Activated naive CD4-positive, alpha-beta T cell treated with anti-CD3 and anti-CD28 coated beads for 36 hours (primary cell): ENCODE results near the gene TRIM25. TPM values are rescaled to one million over a fixed set of nuclear protein-coding genes. Genes with fewer than 3 reads are reported as not detected.
A peak's percentile ranks its signal among the peaks of the same experiment; 100 is the strongest.

Experiments used
- CTCF ChIA-PET: fragments of 350-600 bp; sonication (Branson Sonifier 250); formaldehyde crosslinking; loops from one replicate; lab custom pipeline; 2021; ENCODE audit warnings: antibody characterized with exemption; lab: Charles Lee
- DNase-seq: peaks from one replicate; pipeline ENCODE4 v3.0.0-alpha.2; 2020
- H3K27ac Mint-ChIP-seq: one replicate; pipeline ENCODE4 v1.8.0; 2021; ENCODE audit warnings: mild to moderate bottlenecking, mixed read lengths
- H3K27me3 Mint-ChIP-seq: one replicate; pipeline ENCODE4 v1.8.0; 2021; ENCODE audit warnings: low read depth, mixed read lengths
- H3K36me3 Mint-ChIP-seq: one replicate; pipeline ENCODE4 v1.8.0; 2021; ENCODE audit warnings: low read depth, mixed read lengths
- H3K4me1 Mint-ChIP-seq: one replicate; pipeline ENCODE4 v1.8.0; 2021; ENCODE audit warnings: low read depth, mixed read lengths
- H3K4me3 Mint-ChIP-seq: one replicate; pipeline ENCODE4 v1.8.0; 2021; ENCODE audit warnings: mild to moderate bottlenecking, moderate library complexity, mixed read lengths
- H3K9me3 Mint-ChIP-seq: one replicate; pipeline ENCODE4 v1.8.0; 2021; ENCODE audit warnings: mixed read lengths
- intact Hi-C: fragments of 100-400 bp; cut with micrococcal nuclease; formaldehyde crosslinking; loops from one replicate; pipeline ENCODE4 v1.15.1; 2023
- total RNA-seq, 2 experiments: library from RNA; stranded (reverse); gene quantifications; one replicate each; pipeline ENCODE4 v1.2.3, GENCODE V29; 2021

Gene TRIM25
- total RNA-seq, 2 experiments from 2014 or later = 157 to 161 TPM

DNA sequence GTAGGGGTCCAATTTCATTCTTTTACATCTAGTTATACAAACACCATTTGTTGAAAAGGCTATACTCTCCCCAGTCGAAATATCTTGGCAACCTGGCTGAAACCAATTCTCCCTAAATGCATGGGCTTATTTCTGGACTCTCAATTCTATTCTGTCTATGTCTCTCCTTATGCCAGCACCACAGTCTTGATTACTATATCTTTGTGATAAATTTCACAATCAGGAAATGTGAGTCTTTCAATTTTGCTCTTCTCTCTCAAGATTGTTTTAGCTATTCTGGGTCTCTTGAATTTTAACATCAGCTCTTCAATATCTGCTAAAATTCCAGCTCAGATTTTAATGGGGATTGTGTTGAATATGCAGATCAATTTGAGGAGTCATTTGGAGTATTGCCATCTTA, 5.9 kb upstream of the TRIM25 start:
- intact Hi-C loops = no loop called here
- H3K9me3 Mint-ChIP-seq = peaks cover 4% of the 10 kb centered on the region
- H3K36me3 Mint-ChIP-seq = peaks cover 4% of the 10 kb centered on the region
- H3K4me1 Mint-ChIP-seq = peaks cover 36% of the 10 kb centered on the region
- peak overlapping the region; percentile 13 for H3K27ac Mint-ChIP-seq
- CTCF ChIA-PET = interaction anchor here (1.0 to 1.2 kb wide), 2 partner anchors 41 to 47 kb away, joined by 4 read pairs; partner anchors contain the start of gene COIL
- no peak overlapping the region for H3K4me3 Mint-ChIP-seq
- no peak for DNase-seq
- H3K27me3 Mint-ChIP-seq = no peaks in the 10 kb centered on the region

DNA sequence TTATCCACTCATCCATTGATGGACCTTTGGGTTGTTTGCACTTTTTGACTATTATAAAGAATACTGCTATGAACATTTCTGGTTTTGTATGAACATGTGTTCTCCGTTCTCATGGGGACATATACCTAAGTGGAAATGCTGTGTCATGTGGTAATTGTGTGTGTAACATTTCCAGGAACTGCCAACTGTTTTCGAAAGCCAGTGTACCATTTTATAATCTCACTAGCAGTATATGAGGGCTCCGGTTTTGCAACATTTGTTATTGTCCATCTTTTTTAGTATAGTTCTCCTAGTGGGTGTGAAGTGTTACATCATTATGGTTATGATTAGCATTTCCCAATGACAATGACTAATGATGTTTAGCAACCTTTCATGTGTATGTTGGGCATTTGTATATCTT, 5.1 kb upstream of the TRIM25 start:
- H3K27ac Mint-ChIP-seq = peak overlapping the region; percentile 13
- H3K27me3 Mint-ChIP-seq = no peaks in the 10 kb centered on the region
- H3K4me3 Mint-ChIP-seq = no peak overlapping the region
- H3K36me3 Mint-ChIP-seq = peaks cover 4% of the 10 kb centered on the region
- CTCF ChIA-PET = interaction anchor here (1.2 kb wide), 1 partner anchor 42 kb away, joined by 4 read pairs; the partner anchor contains the start of gene COIL
- H3K9me3 Mint-ChIP-seq = peaks cover 4% of the 10 kb centered on the region
- H3K4me1 Mint-ChIP-seq = peaks cover 36% of the 10 kb centered on the region
- no peak for DNase-seq
- intact Hi-C loops = no loop called here

DNA sequence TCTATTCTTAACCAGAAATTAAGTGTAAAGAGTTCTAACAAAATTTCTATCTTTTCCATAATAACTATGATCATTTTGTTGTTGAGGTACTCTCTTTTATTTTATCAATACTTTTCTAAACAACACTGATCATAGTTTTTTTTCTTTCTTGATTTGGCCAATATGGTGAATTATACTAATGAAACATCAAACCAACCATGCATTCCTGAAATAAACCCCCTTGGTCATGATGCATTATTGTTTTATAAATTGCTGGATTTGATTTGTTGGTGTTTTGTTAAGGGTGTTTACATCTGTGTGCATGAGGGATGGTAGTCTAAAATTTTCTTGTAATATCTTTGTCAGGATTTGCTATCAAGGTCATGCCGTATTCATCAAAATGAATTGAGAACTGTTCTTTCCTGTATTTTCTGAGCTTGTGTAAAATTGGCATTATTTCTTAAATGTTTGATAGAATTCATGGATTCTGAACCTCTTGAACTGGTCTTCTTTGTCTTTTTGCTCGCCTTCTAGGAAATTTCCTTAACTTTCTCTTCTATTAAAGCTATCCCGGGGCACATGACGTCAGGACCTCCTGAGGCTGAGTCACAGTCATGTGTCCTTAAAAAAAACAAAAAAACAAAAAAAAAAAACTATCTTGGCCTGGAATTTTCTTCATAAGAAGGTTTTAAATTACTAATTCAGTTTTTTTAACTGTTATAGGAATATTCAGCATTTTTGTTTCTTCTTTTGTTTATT, 3.9 kb upstream of the TRIM25 start:
- intact Hi-C loops = no loop called here
- Mint-ChIP-seq H3K27ac (peak overlapping the region; percentile 98), H3K36me3 (peaks cover 11% of the 10 kb centered on the region), H3K4me3 (no peak overlapping the region), H3K4me1 (peaks cover 36% of the 10 kb centered on the region), H3K9me3 (peaks cover 4% of the 10 kb centered on the region), H3K27me3 (no peaks in the 10 kb centered on the region)
- no peak for DNase-seq
- CTCF ChIA-PET = no interaction called here

DNA sequence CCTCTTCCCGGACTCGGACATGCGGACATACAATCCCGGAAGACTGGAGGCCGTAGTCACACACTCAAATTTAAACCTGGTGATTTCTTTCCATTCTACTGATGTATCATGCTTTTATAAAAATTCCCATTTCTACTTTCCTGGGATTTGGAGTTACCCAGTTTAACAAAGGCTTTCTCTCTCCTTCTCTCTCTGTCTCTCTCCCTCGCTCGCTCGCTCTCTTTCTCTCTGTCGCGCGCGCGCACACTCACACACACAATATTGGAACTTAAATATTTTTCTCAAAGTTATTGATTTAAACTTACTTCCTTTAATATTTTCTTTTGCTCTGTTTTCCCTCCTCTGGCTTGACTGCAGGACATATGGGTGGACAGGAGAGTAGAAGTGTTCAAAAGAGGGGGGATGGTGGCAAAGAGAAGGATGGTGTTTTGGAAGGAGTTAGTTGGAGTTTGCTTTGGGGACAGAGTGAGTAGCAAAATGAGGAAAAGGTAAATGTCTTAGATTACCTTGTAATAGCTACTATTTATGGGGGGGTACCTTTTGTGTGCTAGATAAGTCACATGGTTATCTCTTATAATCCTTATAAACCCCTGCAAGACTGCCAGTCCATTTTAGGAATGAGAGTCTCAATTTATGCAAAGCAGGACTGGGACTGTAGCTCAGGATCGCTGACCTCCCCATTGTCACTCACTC, 878 bp upstream of the TRIM25 start:
- CTCF ChIA-PET = no interaction called here
- DNase-seq = peak; percentile 25
- peak overlapping the region; percentile 98 for H3K27ac Mint-ChIP-seq
- peaks cover 53% of the 10 kb centered on the region for H3K4me1 Mint-ChIP-seq
- peaks cover 35% of the 10 kb centered on the region for H3K36me3 Mint-ChIP-seq
- no peaks in the 10 kb centered on the region for H3K27me3 Mint-ChIP-seq
- H3K4me3 Mint-ChIP-seq = peak overlapping the region; percentile 83
- intact Hi-C loops = loop anchor here (1.0 to 5.0 kb wide), 4 partner anchors 26 to 81 kb away; partner anchors contain the start of genes C17orf67, COIL and SCPEP1
- peaks cover 4% of the 10 kb centered on the region for H3K9me3 Mint-ChIP-seq

DNA sequence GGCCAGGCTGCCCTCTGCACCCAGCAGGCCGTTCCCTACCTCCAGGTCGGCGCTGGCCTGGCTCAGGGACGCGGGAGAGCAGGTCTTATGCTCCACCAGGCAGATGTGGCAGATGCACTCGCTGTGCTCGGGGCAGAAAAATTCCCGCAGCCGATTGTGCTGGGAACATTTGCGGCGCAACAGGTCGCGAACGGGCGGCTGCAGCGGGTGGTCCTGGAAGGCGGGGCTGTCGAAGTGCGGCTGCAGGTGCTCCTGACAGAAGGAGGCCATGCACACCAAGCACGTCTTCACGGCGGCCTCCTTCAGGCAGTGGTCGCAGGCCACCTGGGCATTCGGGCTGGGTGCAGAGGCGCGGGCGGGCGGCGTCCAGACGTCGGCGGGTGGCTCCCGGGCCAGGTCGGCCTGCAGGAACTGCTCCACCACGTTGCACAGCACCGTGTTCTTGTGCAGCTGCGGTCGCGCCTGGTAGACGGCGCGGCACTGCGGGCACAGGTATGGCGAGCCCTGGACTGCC, 439 bp downstream of the TRIM25 start:
- intact Hi-C loops = loop anchor here (2.0 to 5.0 kb wide), 2 partner anchors 21 to 64 kb away; partner anchors contain the start of gene SCPEP1
- H3K4me1 Mint-ChIP-seq = peaks cover 52% of the 10 kb centered on the region
- H3K27me3 Mint-ChIP-seq = no peaks in the 10 kb centered on the region
- peak; percentile 23 for DNase-seq
- peaks cover 4% of the 10 kb centered on the region for H3K9me3 Mint-ChIP-seq
- peak overlapping the region; percentile 98 for H3K27ac Mint-ChIP-seq
- H3K4me3 Mint-ChIP-seq = peak overlapping the region; percentile 83
- H3K36me3 Mint-ChIP-seq = peaks cover 45% of the 10 kb centered on the region
- CTCF ChIA-PET = interaction anchor here (1.1 to 1.8 kb wide), 2 partner anchors 24 to 26 kb away, joined by 3 to 7 read pairs; no protein-coding TSS in a partner anchor

DNA sequence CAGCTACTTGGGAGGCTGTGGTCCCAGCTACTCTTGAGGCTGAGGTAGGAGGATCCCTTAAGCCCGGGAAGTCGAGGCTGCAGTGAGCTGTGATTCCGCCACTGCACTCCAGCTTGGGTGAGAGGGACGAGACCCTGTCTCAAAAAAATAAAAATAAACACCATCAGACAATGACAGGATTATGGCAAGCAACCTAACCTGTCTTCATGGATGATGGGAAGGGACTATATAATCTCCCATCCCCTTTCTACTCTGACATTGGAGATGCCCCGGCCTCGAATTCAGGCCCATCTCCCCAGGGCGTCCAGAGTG, 893 bp downstream of the TRIM25 start:
- intact Hi-C loops = loop anchor here (2.0 to 5.0 kb wide), 2 partner anchors 20 to 64 kb away; partner anchors contain the start of gene SCPEP1
- H3K27me3 Mint-ChIP-seq = no peaks in the 10 kb centered on the region
- peaks cover 4% of the 10 kb centered on the region for H3K9me3 Mint-ChIP-seq
- CTCF ChIA-PET = interaction anchor here (1.8 kb wide), 1 partner anchor 26 kb away, joined by 7 read pairs; no protein-coding TSS in a partner anchor
- H3K36me3 Mint-ChIP-seq = peaks cover 49% of the 10 kb centered on the region
- no peak for DNase-seq
- peak overlapping the region; percentile 83 for H3K4me3 Mint-ChIP-seq
- peaks cover 55% of the 10 kb centered on the region for H3K4me1 Mint-ChIP-seq
- peak overlapping the region; percentile 98 for H3K27ac Mint-ChIP-seq

DNA sequence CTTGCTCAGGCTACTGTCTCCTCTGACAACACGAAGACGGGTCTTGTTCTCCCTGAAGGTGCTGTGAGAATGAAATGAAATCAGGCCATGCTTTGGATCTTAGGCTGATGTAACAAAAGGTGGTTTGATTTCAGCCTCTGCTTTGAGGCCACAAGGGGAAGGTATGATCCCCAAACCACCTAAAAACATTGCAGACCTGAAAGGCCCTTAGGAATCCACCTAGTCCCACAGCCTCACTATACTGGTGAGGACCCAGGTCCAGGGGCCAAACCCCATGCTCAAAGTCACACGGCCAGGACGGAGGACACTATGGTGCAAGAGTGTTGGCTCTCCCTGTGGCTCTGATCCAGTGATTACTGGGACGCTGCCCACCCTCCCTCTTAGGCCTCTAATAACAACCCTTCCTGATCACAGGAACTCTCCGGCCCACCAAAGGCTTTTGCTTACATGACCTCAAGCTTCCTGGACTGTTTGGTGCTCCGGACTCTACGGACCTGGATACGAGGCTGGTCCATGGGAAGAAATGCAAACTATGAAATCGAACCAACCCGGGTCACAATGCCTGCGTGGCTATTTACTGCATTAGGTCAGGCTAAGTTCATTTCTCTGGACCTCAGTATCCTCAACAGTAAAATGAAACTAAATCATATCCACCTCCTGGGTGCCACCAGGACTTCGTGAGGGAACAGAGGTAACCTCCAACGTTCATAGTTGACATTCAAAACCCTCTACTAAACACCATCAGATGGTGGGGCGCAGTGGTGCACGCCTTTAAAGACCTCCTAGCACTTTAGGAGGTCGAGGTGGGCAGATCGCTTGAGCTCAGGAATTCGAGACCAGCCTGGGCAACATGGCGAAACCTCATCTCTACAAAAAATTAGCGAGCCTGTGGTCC, 1.5 kb downstream of the TRIM25 start:
- intact Hi-C loops = loop anchor here (2.0 to 5.0 kb wide), 2 partner anchors 20 to 65 kb away; partner anchors contain the start of gene SCPEP1
- H3K9me3 Mint-ChIP-seq = no peaks in the 10 kb centered on the region
- DNase-seq = no peak
- CTCF ChIA-PET = interaction anchor here (1.3 to 1.8 kb wide), 4 partner anchors 15 to 94 kb away, joined by 5 to 13 read pairs (median 8); no protein-coding TSS in a partner anchor
- peaks cover 54% of the 10 kb centered on the region for H3K4me1 Mint-ChIP-seq
- H3K36me3 Mint-ChIP-seq = peaks cover 49% of the 10 kb centered on the region
- H3K27me3 Mint-ChIP-seq = no peaks in the 10 kb centered on the region
- H3K4me3 Mint-ChIP-seq = peak overlapping the region; percentile 83
- H3K27ac Mint-ChIP-seq = peak overlapping the region; percentile 98

DNA sequence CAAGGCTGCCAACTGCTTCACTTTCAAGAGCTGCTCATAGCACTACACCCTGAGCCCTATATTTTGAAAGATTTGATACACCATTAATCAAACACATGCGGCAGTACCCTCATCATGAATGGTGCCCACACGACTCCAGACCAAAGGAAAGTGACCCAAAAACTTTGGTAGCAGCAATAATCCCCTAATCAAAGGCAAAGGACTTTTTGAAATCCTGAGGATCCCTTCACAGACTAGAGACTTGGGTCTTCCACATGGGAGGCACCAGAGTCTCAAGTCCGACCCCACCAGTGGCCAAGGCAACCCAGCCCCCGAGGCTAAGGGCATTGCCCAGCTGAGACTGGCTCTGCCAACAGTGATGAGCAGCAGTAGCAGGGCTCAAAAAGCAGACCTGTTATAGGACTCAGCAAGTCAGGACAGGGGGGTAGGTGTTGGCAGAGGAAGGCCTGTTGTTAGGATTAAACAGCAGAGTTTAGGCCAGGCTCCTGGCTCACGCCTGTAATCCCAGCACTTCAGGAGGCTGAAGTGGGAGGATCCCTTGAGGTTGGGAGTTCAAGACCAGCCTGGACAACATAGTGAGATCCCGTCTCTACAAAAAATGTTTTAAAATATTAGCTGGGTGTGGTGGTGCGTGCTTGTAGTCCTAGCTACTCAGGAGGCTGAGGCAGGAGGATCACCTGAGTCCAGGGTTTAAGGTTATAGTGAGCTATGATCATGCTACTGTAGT, 3.2 kb downstream of the TRIM25 start:
- Mint-ChIP-seq H3K4me3 (peak overlapping the region; percentile 83), H3K36me3 (peaks cover 61% of the 10 kb centered on the region), H3K27me3 (no peaks in the 10 kb centered on the region), H3K9me3 (no peaks in the 10 kb centered on the region), H3K27ac (no peak overlapping the region), H3K4me1 (peaks cover 43% of the 10 kb centered on the region)
- DNase-seq = no peak
- intact Hi-C loops = loop anchor here (5.0 kb wide), 1 partner anchor 67 kb away; the partner anchor contains the start of gene SCPEP1
- CTCF ChIA-PET = interaction anchor here (1.0 to 1.7 kb wide), 6 partner anchors 14 to 93 kb away, joined by 3 to 13 read pairs (median 5); no protein-coding TSS in a partner anchor

DNA sequence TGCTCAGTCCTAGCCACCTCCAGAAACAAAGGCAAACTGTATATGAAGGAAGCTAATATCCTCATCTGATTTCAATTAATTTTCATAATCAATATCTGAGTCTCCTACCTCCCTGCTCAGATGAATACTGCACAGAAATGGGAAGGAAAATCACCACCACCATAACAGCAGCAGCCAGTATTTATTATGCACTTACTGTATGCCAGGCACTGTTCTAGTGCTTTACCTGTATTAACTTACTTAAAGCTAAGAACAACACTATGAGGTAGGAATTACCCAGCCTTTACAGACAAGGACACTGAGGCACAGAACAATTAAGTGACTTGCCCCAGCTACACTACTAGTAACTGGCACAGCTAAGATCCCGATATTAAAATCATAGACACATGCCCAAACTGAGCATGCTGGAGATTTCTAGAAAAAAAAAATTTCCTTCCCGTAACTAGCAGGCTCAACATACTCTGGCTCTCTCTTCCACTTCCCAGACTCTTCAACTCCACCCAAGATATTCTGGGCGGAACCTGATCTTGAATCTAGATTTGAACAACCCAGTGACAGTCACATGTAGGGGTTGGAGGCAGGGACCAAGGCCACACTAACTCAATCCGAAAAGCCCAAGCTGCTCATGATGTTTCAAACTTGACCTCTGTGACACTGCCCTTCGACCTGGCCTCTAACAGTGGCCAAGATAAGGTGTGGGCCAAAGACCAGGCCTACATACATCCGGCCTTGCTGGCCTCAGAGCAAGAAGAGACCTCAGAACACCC, 3.9 kb downstream of the TRIM25 start:
- intact Hi-C loops = loop anchor here (5.0 kb wide), 1 partner anchor 67 kb away; the partner anchor contains the start of gene SCPEP1
- H3K4me1 Mint-ChIP-seq = peaks cover 38% of the 10 kb centered on the region
- no peak overlapping the region for H3K27ac Mint-ChIP-seq

DNA sequence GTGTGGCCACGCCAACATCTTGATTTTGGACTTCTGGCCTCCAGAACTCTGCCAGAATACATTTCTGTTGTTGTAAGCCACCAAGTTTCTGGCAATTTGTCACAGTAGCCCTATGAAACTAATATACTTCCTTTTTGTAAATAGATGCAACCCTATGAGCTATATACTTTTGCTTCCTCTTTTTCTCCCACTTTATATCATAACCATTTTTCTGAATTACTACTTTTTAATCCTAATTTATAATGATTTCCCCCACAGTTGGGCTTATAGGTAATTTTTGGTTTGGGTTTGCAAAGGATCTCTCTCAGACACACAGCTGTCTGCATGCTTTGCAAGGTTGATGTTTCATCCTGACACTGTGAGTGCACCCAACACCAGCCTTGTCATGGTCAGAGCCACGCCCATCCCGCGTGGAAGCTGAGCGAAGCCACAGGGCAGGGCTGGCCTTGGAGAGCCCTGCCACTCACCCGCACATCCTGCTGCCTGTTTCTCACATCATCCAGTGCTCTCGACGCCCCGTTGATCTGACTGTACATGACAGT, 5.8 kb downstream of the TRIM25 start:
- peak; percentile 30 for DNase-seq
- no peaks in the 10 kb centered on the region for H3K27me3 Mint-ChIP-seq
- H3K27ac Mint-ChIP-seq = no peak overlapping the region
- H3K4me3 Mint-ChIP-seq = no peak overlapping the region
- H3K4me1 Mint-ChIP-seq = peaks cover 40% of the 10 kb centered on the region
- H3K36me3 Mint-ChIP-seq = peaks cover 70% of the 10 kb centered on the region
- CTCF ChIA-PET = interaction anchor here (1.5 kb wide), 1 partner anchor 73 kb away, joined by 3 read pairs; no protein-coding TSS in a partner anchor
- H3K9me3 Mint-ChIP-seq = no peaks in the 10 kb centered on the region
- intact Hi-C loops = no loop called here

More for the DNA sequence above, 3.9 kb downstream of the TRIM25 start:
- DNase-seq = no peak
- H3K27me3 Mint-ChIP-seq = no peaks in the 10 kb centered on the region
- H3K4me3 Mint-ChIP-seq = peak overlapping the region; percentile 83
- CTCF ChIA-PET = interaction anchor here (0.6 to 1.3 kb wide), 4 partner anchors 22 to 90 kb away, joined by 3 to 5 read pairs (median 4); no protein-coding TSS in a partner anchor
- H3K36me3 Mint-ChIP-seq = peaks cover 63% of the 10 kb centered on the region
- no peaks in the 10 kb centered on the region for H3K9me3 Mint-ChIP-seq
